GM08714 (cell line): Measurements from ENCODE around the gene RAB11FIP4.

Experiments used
- H3K4me3 ChIP-seq: fragments of 200-500 bp; sonication (Bioruptor generic); 2 replicates; pipeline ENCODE4 v1.5.1; 2014; ENCODE audit warnings: mild to moderate bottlenecking, low read length, inconsistent platforms
- ZNF274 ChIP-seq: IDR thresholded peaks from 2 replicates; pipeline ENCODE4 v1.6.1; 2012; ENCODE audit warnings: mild to moderate bottlenecking, low read depth, low read length

RAB11FIP4 gene

DNA sequence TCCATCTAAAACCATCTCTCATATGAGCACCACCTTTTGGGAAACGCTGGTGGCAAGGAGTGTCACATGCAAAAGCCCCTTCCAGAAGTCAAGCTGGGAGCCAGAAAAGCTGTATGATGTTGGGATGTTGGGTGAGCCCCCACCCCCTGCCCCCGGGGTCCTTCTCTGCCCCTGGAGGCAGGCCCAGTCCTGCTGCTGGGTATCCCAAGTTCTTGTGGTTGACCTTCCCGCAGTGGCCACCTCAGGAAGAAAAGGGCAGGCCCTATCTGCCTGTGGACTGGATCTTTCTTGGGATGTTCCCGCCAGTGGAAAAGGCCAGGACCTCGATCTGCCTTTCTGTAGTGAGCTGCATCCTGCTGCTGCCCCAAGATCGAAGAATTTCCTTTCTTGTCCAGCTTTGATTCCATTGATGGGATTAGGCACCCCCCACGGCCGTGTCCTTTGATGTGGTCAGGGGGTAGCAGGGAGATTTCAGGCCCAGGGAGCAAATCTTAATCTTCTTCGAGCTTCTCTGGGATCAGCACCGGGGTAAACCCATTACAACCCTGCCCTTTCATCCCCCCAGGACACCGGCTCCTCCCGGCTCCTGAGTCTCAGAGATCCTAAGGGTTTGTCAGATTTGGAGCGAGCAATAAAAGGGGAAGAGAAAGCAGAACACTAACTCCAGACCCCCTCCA, 165.6 kb downstream of the RAB11FIP4 start:
- no peak for TF ChIP-seq ZNF274
- no peak overlapping the region for H3K4me3 ChIP-seq

- H3K4me3 ChIP-seq: peak overlapping the region; percentile 53; the same call in 1 of the 2 replicates
- TF ChIP-seq ZNF274: no peak
Measured at GRCh38 chr17:31558748-31559583, 167.5 kb downstream of the RAB11FIP4 start.

DNA sequence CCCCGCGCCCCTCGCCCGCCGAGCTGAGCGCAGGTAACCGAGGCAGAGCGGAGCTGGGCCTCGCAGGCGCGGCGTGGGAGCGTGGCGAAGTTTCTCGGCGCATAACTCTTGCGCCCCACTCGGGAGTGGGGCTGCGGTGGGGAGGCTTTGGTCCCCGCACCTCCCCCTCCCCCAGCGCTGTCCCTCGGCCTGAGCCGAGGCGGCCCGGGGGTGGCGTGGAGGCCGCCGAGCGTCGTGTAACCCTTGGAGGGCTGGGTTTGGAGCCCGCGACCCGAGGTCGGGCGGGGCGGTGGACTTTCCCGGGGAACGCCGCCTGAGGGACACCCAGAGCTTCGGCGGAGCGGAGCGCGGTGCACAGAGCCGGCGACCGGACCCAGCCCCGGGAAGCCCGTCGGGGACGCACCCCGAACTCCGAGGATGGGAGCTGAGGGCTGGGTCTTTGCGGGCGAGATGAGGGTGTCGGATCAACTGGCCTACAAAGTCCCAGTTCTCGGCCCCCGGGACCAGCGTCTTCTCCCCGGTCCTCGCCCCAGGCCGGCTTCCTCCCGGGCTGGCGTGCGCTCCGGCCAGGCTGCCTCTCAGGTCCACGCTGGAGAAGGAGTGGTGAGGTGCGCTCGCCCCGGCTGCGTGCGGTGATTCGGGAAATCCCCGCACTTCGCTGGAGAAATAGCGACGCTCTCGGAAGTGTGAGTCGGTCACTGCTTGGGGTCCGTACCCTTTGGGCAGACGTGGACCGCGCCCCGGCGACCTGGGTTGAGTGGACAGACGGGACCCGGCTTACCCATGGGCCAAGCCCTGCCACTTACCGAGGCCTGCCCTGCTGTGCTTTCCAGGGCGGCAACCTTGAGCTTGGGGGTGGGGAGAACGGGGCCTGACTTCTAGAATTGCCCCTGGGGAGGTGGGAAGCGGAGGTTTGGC, 168.4 kb downstream of the RAB11FIP4 start:
- no peak overlapping the region; the same call in 1 of the 2 replicates for H3K4me3 ChIP-seq
- TF ChIP-seq ZNF274: no peak

DNA sequence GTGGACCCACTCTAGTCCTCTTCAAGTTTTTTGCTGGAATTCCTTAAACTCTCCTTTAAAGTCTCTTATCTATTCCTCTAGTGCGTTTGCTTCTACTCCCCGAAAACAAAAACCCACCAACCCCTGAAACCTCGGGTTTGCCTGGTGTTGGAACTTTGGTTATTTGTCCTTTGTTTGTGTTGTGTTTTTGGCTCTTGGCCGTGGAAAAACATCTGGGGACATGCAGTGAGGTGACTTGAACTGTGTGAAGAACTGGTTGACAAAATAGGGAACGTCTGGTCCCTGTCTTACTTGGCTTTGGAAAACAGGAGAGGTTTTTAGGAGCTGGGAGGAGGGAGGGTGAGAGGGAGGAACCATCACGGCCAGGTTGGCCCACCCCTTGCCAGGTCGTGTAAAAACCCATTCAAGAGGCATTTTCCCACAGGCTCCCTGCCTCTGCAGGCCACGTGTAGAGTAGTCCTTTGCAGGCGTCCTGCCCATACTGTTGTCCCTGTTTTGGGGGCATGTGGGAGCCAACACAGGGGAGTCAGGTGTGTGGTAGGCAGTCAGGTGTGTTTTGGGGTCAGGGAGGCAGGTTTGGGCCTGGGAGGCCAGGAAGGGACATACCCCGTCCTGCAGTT, 169.3 kb downstream of the RAB11FIP4 start:
- no peak overlapping the region for H3K4me3 ChIP-seq

DNA sequence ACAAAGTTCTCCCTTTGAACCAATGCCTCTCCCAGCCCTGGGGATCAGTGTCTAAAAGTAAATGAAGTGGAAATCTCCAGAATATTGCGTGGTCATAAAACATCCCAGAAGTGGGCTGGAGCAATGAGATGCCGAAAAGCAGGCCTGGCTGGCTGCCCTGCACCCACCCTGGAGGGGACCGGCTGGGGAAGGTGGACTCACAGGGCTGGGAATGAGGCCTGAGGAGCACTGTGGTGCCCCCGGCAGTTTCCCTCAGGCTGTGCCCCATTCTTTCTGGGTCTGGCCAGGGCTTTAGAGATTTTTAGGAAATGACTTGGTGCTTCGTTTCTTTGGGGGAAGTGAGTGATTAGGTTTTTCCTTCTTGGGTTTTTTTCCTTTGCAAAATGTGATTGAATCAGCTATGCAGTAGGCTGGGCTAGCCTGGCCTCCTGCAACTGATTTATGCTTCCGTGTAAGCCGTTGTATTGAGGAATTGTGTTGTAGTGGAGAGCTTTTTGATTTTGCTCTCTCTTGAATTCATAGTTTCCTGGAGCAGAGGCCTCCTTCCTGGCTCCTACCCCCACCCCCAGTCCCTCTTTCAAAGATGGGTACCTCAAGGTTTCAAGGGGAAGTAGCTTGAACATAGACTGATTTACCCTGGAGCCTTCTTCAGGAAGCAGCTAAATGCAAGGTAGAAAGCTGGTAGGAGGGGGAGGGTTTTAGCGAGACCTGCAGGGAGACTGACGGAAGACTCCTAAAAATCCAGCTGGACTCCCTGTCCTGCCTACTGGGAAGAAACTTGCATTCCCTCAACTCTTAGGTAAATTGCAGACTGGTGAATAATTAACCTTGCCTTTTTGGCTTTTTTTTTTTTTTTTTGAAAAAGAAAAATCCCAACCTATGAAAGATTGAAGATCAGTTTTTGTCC, 170.2 kb downstream of the RAB11FIP4 start:
- TF ChIP-seq ZNF274: no peak
- no peak overlapping the region for H3K4me3 ChIP-seq

More for the DNA sequence above, 169.3 kb downstream of the RAB11FIP4 start:
- no peak for TF ChIP-seq ZNF274

DNA sequence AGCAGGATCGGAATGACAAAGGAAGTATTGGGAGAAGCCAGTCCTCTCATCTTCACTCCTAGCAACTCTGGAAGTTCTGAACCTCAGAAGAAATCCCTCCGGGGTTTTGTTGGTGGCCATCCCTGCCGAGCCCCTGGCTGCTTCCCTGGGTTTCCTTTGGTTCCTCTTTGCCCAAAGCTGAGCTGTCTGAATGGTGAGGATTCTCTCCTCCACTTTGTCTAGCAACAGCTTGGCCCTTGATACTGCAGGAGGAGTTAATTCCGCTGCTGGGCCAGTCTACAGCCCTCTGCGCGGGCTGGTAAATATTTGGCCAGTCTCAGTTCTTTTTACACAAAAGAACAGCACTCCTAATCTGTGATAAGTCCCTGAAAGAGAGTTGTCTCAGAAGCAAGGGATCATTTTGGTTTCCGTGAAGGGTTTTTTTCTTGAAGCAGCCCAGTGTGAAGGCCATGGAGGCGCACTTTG, 170.9 kb downstream of the RAB11FIP4 start:
- H3K4me3 ChIP-seq: no peak overlapping the region
- no peak for TF ChIP-seq ZNF274

DNA sequence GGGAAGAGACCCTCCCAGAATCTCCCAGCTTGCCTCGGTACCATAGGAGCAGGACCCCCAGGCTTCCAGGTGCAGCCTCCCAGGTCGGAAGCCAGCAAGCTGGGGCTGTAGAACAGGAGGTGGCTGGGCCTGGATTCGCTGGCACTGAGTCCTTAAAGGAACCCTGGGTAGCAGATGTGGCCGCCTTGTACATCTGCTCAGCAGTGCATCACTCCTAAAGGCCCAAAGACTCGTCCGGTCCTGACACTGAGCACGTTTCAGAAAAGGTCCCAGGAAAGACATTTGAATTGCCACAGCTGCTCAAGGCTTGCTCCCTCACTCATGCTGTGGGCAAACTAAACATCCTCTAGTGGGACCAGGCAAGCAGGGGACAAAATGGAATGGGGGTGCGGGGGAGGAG, 172.8 kb downstream of the RAB11FIP4 start:
- H3K4me3 ChIP-seq: no peak overlapping the region

GRCh38 chr17:31564883-31565301, 173.4 kb downstream of the RAB11FIP4 start:
- TF ChIP-seq ZNF274: no peak
- H3K4me3 ChIP-seq: no peak overlapping the region

More for the DNA sequence above, 172.8 kb downstream of the RAB11FIP4 start:
- no peak for TF ChIP-seq ZNF274

DNA sequence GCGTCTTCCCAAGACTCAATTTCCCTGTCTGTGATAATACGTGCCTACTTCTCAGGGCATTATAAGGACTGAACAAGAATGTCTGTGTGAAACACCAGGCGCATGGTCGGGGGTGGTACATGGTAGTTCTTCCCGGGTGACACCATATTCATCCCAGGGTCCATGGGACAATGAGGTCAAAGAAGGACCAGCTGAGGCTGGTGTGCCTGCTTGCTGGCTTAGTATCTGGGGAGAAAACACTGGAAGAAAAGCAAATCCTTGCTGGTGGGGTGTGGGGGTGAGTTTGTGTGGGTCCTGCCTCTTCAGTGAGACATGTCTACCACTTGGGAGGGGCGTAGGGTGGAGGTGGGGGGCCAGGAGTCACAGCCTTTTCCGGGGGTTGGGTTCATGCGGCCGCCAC, 174.2 kb downstream of the RAB11FIP4 start:
- H3K4me3 ChIP-seq: no peak overlapping the region

GRCh38 chr17:31566247-31566991, 174.9 kb downstream of the RAB11FIP4 start:
- TF ChIP-seq ZNF274: no peak
- no peak overlapping the region for H3K4me3 ChIP-seq

More for the DNA sequence above, 174.2 kb downstream of the RAB11FIP4 start:
- no peak for TF ChIP-seq ZNF274

DNA sequence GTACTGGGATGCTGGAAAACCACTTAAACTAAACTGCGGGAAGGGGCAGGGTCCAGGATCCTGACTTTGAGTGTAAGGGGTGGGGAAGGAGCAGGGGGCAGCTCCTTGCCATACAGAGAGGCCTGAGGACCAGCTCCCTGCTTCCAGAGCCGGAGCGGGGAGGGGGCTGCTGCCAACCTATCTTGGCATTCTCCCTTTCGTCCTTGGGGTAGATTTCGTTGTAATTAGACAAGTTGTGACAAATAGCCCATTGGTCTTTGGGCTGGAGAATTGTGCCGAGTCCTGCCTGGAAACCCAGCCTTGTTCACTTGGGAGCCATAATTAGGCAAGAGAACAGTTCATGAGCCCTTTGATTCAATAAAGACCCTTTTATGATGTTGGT, 175.5 kb downstream of the RAB11FIP4 start:
- no peak overlapping the region for H3K4me3 ChIP-seq
- TF ChIP-seq ZNF274: no peak

DNA sequence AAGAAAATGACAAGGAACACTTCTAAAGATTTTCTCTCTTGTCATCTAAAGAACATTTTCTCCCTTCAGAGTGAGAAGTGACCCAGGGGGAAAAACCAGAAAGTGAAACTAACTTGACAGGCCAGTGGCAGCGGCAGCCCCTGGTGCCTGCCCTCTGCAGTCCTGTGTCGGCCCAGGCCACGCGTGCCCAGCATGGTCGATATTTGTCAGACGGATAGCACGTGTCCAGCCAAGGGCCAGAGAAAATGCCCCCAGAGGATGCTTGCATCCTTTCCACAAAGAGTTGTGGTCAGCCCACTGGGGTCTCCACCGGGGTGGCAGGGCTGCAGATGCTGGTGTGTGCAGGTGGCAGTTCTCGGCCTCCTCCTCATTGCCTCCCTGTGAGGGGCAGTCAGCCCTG, 176.6 kb downstream of the RAB11FIP4 start:
- no peak overlapping the region for H3K4me3 ChIP-seq
- no peak for TF ChIP-seq ZNF274

DNA sequence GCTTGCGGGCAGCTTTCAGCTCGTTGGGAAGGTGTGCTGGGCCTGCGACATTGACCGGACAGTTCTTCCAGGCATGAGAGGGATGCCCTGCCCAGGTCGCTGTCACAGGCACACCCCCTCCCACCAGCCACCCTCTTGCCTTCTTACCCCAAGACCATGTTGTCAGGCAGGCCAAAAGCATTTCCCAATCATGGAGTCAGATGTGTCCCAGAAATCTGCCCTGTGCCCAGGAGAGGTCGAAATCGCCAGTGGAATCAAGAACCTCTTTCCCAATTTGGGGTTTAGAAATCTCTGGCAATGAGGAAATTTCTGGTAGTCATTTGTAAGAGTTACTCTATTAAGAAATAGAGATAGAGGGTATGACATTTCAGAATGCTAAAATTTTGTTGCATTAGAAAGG, 177.1 kb downstream of the RAB11FIP4 start:
- TF ChIP-seq ZNF274: no peak
- H3K4me3 ChIP-seq: no peak overlapping the region
